ENCODE measurements around the gene KIF26A.

DNA sequence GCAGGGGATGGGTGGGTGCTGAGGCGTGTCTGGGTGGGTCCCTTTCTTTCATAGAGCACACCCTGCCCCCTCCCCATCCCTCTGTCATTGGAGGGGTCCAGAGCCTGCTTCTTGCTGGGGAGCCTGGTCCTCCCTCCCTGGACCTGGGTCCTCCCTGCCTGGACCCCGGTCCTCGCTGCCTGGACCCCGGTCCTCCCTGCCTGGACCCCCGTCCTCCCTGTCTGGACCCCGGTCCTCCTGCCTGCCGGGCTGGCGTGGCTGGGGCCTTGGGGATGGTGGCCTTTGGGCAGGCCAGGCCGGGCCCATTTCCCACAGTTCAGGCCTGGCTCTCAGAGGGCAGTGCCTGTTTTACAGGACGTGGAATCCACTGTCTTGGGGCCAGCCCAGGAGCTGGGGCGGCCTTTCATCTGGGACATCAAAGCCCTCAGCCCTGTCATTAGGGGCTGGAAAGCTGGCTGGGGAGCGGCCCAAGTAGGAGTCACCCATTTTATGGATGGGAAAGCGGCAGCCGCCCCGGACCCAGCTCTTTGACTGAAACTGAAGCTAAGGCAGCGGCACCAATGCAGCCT, 44.6 kb downstream of the KIF26A start:
- TF ChIP-seq POLR2A (IDR thresholded peaks at IDR 0.05; ENCODE audit: low read length) (no peak), GATA1 (IDR thresholded peaks at IDR 0.05; ENCODE audit: low read depth, low read length) (no peak)
